ENCODE measurements around the gene MED22.
"Not testable (repeated sequence)": the region's sequence is repeated elsewhere in the genome, so short reads cannot be mapped to it uniquely, and the experiment has no call there.

The MED22 gene

GRCh38 chr9:133335924-133336811 is 11.8 kb downstream of the MED22 start, which contains the start of gene SURF6:
SURF6 (minus strand) TSS chr9:133336188; CDS start chr9:133336132, 56 bp downstream.
- peak; percentile 84 to 90 for DNase-seq (ENCODE audit: low read depth in 2 of 2)

- DNase-seq (ENCODE audit: low read depth in 2 of 2) = not testable (repeated sequence)
Observed at GRCh38 chr9:133334888-133335287, 13.0 kb downstream of the MED22 start.

GRCh38 chr9:133334161-133334560 is 13.8 kb downstream of the MED22 start:
- DNase-seq (ENCODE audit: low read depth in 2 of 2) = no peak

GRCh38 chr9:133333566-133333965 is 14.4 kb downstream of the MED22 start:
- DNase-seq (ENCODE audit: low read depth in 2 of 2) = no peak

GRCh38 chr9:133333011-133333410 is 14.9 kb downstream of the MED22 start:
- DNase-seq (ENCODE audit: low read depth in 2 of 2) = no peak

GRCh38 chr9:133332381-133332730 is 15.6 kb downstream of the MED22 start:
- DNase-seq (ENCODE audit: low read depth in 2 of 2) = no peak

- DNase-seq (ENCODE audit: low read depth in 2 of 2) = no peak
Observed at GRCh38 chr9:133331641-133332380, 16.1 kb downstream of the MED22 start.

GRCh38 chr9:133331221-133331620 is 16.7 kb downstream of the MED22 start:
- no peak for DNase-seq (ENCODE audit: low read depth in 2 of 2)

GRCh38 chr9:133329306-133330156 is 18.4 kb downstream of the MED22 start:
- not testable (repeated sequence) for DNase-seq (ENCODE audit: low read depth in 2 of 2)

GRCh38 chr9:133327834-133328484 is 20.0 kb downstream of the MED22 start:
- DNase-seq (ENCODE audit: low read depth in 2 of 2) = no peak

- DNase-seq (ENCODE audit: low read depth in 2 of 2) = not testable (repeated sequence)
Observed at GRCh38 chr9:133327021-133327420, 20.9 kb downstream of the MED22 start.

GRCh38 chr9:133323991-133324703 is 23.8 kb downstream of the MED22 start:
- DNase-seq (ENCODE audit: low read depth in 2 of 2) = no peak

GRCh38 chr9:133323211-133323610 is 24.7 kb downstream of the MED22 start:
- DNase-seq (ENCODE audit: low read depth in 2 of 2) = no peak

GRCh38 chr9:133322701-133323100 is 25.2 kb downstream of the MED22 start:
- DNase-seq (ENCODE audit: low read depth in 2 of 2) = no peak

GRCh38 chr9:133321411-133321935 is 26.5 kb downstream of the MED22 start:
- DNase-seq (ENCODE audit: low read depth in 2 of 2) = no peak

GRCh38 chr9:133320421-133320881 is 27.5 kb downstream of the MED22 start:
- no peak for DNase-seq (ENCODE audit: low read depth in 2 of 2)

- DNase-seq (ENCODE audit: low read depth in 2 of 2) = not testable (repeated sequence)
Observed at GRCh38 chr9:133317551-133317950, 30.4 kb downstream of the MED22 start.

GRCh38 chr9:133315997-133316396 is 31.9 kb downstream of the MED22 start:
- DNase-seq (ENCODE audit: low read depth in 2 of 2) = no peak

GRCh38 chr9:133309608-133310007 is 38.3 kb downstream of the MED22 start:
- DNase-seq (ENCODE audit: low read depth in 2 of 2) = no peak

- no peak for DNase-seq (ENCODE audit: low read depth in 2 of 2)
Observed at GRCh38 chr9:133307301-133307700, 40.6 kb downstream of the MED22 start.
